ENCODE data around the gene HRH2. TPM values are rescaled to one million over a fixed set of nuclear protein-coding genes. Genes with fewer than 3 reads are reported as not detected.

HRH2 gene
- total RNA-seq (1 to 10 TPM; 4.0 to 4.2 TPM), polyA plus RNA-seq (1 to 10 TPM in 1 of 2 donors, under 1 TPM in 1; 0.63 to 5.2 TPM)

DNA sequence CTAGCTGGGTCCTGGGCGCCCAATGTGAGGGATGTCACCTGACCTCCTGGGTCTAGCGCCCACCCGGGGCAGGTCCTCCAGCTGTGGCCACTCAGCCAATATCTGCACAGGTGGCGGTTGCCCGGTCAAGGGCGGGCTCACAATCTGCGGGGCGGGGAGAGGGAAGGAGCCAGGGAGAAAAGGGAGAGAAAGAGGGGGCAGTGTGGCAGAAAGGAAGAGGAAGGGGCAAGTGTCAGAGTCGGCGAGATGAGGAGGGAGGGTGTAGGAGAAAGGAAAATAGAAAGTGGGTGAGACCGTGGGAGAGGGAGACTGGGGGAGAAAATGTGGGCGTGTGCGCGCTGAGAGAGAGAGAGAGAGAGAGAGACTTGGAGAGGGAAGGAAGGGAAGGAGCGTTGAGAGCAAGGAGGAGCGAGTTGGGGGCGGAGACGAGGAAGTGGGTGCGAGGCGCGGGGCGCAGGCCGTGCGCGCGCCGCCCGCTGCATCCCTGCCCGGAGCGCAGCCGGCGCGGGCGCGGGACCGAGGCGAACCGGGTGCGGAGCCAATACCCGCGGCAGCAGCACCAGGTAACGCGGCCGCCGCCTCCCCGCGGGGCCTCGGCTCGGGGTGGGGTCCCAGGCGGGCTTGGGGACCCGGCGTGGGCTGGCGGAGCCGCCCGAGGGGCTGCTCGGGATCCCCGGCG, at the start of gene HRH2:
Gene HRH2 (plus strand): TSS at position 479 of the 679 bp plus-strand sequence. CDS start 25,163 bp downstream, outside the sequence.
- DNase-seq = peak; percentile 33 to 47 (median 37)
- peak within 1 kb of the TSS; percentile 34 for H3K27ac ChIP-seq (ENCODE audit: low read depth, low read length)
- no peaks in the 10 kb centered on the region for H3K36me3 ChIP-seq (ENCODE audit: insufficient read depth, low read length)
- ChIA-PET POLR2A (ENCODE audit: partially characterized antibody) (interaction anchor here (1.8 kb wide), 1 partner anchor 124 kb away, joined by 3 read pairs; no protein-coding TSS in a partner anchor), CTCF (ENCODE audit: partially characterized antibody) (interaction anchor here (1.0 to 3.0 kb wide), 2 partner anchors 123 kb away, joined by 8 to 17 read pairs; no protein-coding TSS in a partner anchor)
- Mint-ChIP-seq H3K4me3 (peak within 1 kb of the TSS; percentile 91 to 97 (median 96)), H3K36me3 (peaks cover 13 to 16% of the 10 kb centered on the region in 2 donors), H3K27ac (peak within 1 kb of the TSS; percentile 61 to 95 (median 88)), H3K4me1 (peaks cover 65 to 94% (median 79%) of the 10 kb centered on the region in 4 donors), H3K27me3 (no peaks in the 10 kb centered on the region), H3K9me3 (peaks cover 0 to 2% (median 0%) of the 10 kb centered on the region in 8 donors)
- no peaks in the 10 kb centered on the region for H3K27me3 ChIP-seq (ENCODE audit: insufficient read depth, low read length)
- no peaks in the 10 kb centered on the region for H3K9me3 ChIP-seq (ENCODE audit: control insufficient read depth in 1 of 2, low read length in 2 of 2)
- peaks cover 74% of the 10 kb centered on the region for H3K4me1 ChIP-seq (ENCODE audit: insufficient read depth, low read length)
- H3K4me3 ChIP-seq (ENCODE audit: low read length in 2 of 2) = peak within 1 kb of the TSS; percentile 73 to 82
- intact Hi-C loops (cut with micrococcal nuclease) = loop anchor here (1.0 to 2.0 kb wide), 3 partner anchors 39 to 179 kb away; partner anchors contain the start of gene SFXN1

DNA sequence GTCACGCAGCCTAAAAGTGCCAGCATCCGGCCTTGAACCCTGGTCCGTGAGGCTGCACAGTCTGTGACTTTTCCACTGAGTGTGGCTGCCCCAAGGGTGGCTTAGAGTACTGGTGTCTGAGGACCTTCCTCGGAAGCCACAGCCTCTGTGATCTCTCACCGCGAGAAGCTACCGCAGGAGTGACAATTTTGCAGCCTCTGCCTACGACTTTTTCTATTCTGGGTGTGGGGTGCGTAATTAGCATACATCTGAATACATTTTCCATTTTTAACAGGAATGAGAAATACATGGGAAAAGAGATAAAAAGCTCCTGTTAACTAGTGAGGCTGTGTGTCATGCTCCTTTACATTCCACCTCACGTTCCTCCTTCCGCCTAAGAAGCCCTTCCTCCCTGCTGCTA, 48.3 kb upstream of the HRH2 start:
- Histone ChIP-seq H3K4me3 (ENCODE audit: low read length in 2 of 2) (no peak overlapping the region), H3K27ac (ENCODE audit: low read depth, low read length) (no peak overlapping the region), H3K36me3 (ENCODE audit: insufficient read depth, low read length) (no peaks in the 10 kb centered on the region), H3K9me3 (ENCODE audit: control insufficient read depth in 1 of 2, low read length in 2 of 2) (no peaks in the 10 kb centered on the region), H3K27me3 (ENCODE audit: insufficient read depth, low read length) (no peaks in the 10 kb centered on the region), H3K4me1 (ENCODE audit: insufficient read depth, low read length) (peaks cover 12% of the 10 kb centered on the region)
- peak overlapping the region in 3 of 8 donors; percentile 35 to 65 (median 43) for H3K4me3 Mint-ChIP-seq
- peak overlapping the region in 1 of 7 donors; percentile 65 for H3K27ac Mint-ChIP-seq
- H3K36me3 Mint-ChIP-seq = peaks cover 0 to 7% of the 10 kb centered on the region in 2 donors
- H3K27me3 Mint-ChIP-seq = peaks cover 5 to 8% of the 10 kb centered on the region in 2 donors
- peaks cover 0 to 11% (median 4%) of the 10 kb centered on the region in 8 donors for H3K9me3 Mint-ChIP-seq
- H3K4me1 Mint-ChIP-seq = peaks cover 6 to 18% (median 13%) of the 10 kb centered on the region in 4 donors
- ChIA-PET POLR2A (ENCODE audit: partially characterized antibody) (no interaction called here), CTCF (ENCODE audit: partially characterized antibody) (interaction anchor here (1.4 kb wide), 1 partner anchor 75 kb away, joined by 4 read pairs; no protein-coding TSS in a partner anchor)
- intact Hi-C loops (cut with micrococcal nuclease) = loop anchor here (10.0 kb wide), 1 partner anchor 55 kb away; no protein-coding TSS in a partner anchor
- DNase-seq = peak in 1 of 5 donors; percentile 4

GRCh38 chr5:175610381-175610780, 47.5 kb upstream of the HRH2 start:
- intact Hi-C loops (cut with micrococcal nuclease) = no loop called here
- POLR2A ChIA-PET (ENCODE audit: partially characterized antibody) = no interaction called here

GRCh38 chr5:175610898-175611297, 47.0 kb upstream of the HRH2 start:
- Mint-ChIP-seq H3K4me1 (peaks cover 11 to 21% (median 14%) of the 10 kb centered on the region in 4 donors), H3K27ac (peak overlapping the region in 1 of 7 donors; percentile 30), H3K9me3 (peaks cover 0 to 8% (median 3%) of the 10 kb centered on the region in 8 donors), H3K4me3 (no peak overlapping the region), H3K36me3 (peaks cover 0 to 5% of the 10 kb centered on the region in 2 donors), H3K27me3 (peaks cover 5% of the 10 kb centered on the region in 2 donors)
- Histone ChIP-seq H3K27me3 (ENCODE audit: insufficient read depth, low read length) (no peaks in the 10 kb centered on the region), H3K4me3 (ENCODE audit: low read length in 2 of 2) (no peak overlapping the region), H3K9me3 (ENCODE audit: control insufficient read depth in 1 of 2, low read length in 2 of 2) (no peaks in the 10 kb centered on the region), H3K27ac (ENCODE audit: low read depth, low read length) (no peak overlapping the region), H3K36me3 (ENCODE audit: insufficient read depth, low read length) (no peaks in the 10 kb centered on the region), H3K4me1 (ENCODE audit: insufficient read depth, low read length) (peaks cover 12% of the 10 kb centered on the region)
- CTCF ChIA-PET (ENCODE audit: partially characterized antibody) = no interaction called here
- intact Hi-C loops (cut with micrococcal nuclease) = no loop called here
- POLR2A ChIA-PET (ENCODE audit: partially characterized antibody) = no interaction called here
- no peak for DNase-seq

More at GRCh38 chr5:175610381-175610780, 47.5 kb upstream of the HRH2 start:
- peaks cover 5% of the 10 kb centered on the region in 2 donors for H3K27me3 Mint-ChIP-seq
- peaks cover 0 to 8% (median 4%) of the 10 kb centered on the region in 8 donors for H3K9me3 Mint-ChIP-seq
- Histone ChIP-seq H3K27ac (ENCODE audit: low read depth, low read length) (no peak overlapping the region), H3K4me3 (ENCODE audit: low read length in 2 of 2) (no peak overlapping the region), H3K9me3 (ENCODE audit: control insufficient read depth in 1 of 2, low read length in 2 of 2) (no peaks in the 10 kb centered on the region), H3K4me1 (ENCODE audit: insufficient read depth, low read length) (peaks cover 12% of the 10 kb centered on the region), H3K36me3 (ENCODE audit: insufficient read depth, low read length) (no peaks in the 10 kb centered on the region), H3K27me3 (ENCODE audit: insufficient read depth, low read length) (no peaks in the 10 kb centered on the region)
- CTCF ChIA-PET (ENCODE audit: partially characterized antibody) = no interaction called here
- peaks cover 0 to 5% of the 10 kb centered on the region in 2 donors for H3K36me3 Mint-ChIP-seq
- H3K4me3 Mint-ChIP-seq = no peak overlapping the region
- no peak for DNase-seq
- peak overlapping the region in 1 of 7 donors; percentile 59 for H3K27ac Mint-ChIP-seq
- peaks cover 8 to 18% (median 13%) of the 10 kb centered on the region in 4 donors for H3K4me1 Mint-ChIP-seq

DNA sequence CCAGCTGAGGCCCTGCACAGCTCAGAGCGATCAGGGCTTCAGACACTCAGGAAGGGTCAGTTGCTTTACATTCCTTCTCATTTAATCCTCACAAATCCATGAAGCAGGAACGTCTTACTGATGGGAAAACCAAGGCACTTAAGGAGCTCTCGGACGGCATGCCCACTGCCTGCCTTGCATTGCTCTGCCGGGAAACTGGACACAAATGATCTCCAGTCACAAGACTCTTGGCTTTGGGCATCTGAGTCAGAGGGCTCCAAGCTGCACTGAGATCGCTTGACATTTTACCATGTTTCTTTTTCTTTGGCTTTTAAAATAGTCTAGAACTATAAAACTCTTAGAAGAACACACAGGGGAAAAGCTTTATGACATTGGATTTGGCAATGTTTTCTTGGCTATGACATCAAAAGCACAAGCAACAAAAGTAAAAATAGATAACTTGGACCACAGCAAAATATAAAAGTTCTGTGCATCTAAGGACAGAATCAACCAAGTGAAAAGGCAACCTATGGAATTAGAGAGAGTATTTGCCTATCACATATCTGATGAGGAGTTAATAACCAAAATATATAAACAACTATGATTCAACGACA, 43.6 kb upstream of the HRH2 start:
- Mint-ChIP-seq H3K4me1 (peaks cover 11 to 16% (median 13%) of the 10 kb centered on the region in 4 donors), H3K27ac (no peak overlapping the region), H3K9me3 (peaks cover 0 to 8% (median 3%) of the 10 kb centered on the region in 8 donors), H3K36me3 (peaks cover 0 to 5% of the 10 kb centered on the region in 2 donors), H3K27me3 (peaks cover 5% of the 10 kb centered on the region in 2 donors), H3K4me3 (no peak overlapping the region)
- H3K4me3 ChIP-seq (ENCODE audit: low read length in 2 of 2) = no peak overlapping the region
- ChIA-PET CTCF (ENCODE audit: partially characterized antibody) (no interaction called here), POLR2A (ENCODE audit: partially characterized antibody) (no interaction called here)
- intact Hi-C loops (cut with micrococcal nuclease) = no loop called here
- H3K27ac ChIP-seq (ENCODE audit: low read depth, low read length) = no peak overlapping the region
- DNase-seq = no peak
- H3K9me3 ChIP-seq (ENCODE audit: control insufficient read depth in 1 of 2, low read length in 2 of 2) = no peaks in the 10 kb centered on the region
- no peaks in the 10 kb centered on the region for H3K27me3 ChIP-seq (ENCODE audit: insufficient read depth, low read length)
- no peaks in the 10 kb centered on the region for H3K36me3 ChIP-seq (ENCODE audit: insufficient read depth, low read length)
- H3K4me1 ChIP-seq (ENCODE audit: insufficient read depth, low read length) = peaks cover 9% of the 10 kb centered on the region

- H3K27ac ChIP-seq (ENCODE audit: low read depth, low read length) = no peak overlapping the region
- peaks cover 4% of the 10 kb centered on the region for H3K4me1 ChIP-seq (ENCODE audit: insufficient read depth, low read length)
- H3K27ac Mint-ChIP-seq = no peak overlapping the region
- H3K36me3 Mint-ChIP-seq = peaks cover 0 to 5% of the 10 kb centered on the region in 2 donors
- H3K4me3 ChIP-seq (ENCODE audit: low read length in 2 of 2) = no peak overlapping the region
- CTCF ChIA-PET (ENCODE audit: partially characterized antibody) = no interaction called here
- no peaks in the 10 kb centered on the region for H3K27me3 ChIP-seq (ENCODE audit: insufficient read depth, low read length)
- H3K9me3 Mint-ChIP-seq = peaks cover 0 to 8% (median 3%) of the 10 kb centered on the region in 8 donors
- intact Hi-C loops (cut with micrococcal nuclease) = no loop called here
- DNase-seq = no peak
- peaks cover 6 to 11% (median 8%) of the 10 kb centered on the region in 4 donors for H3K4me1 Mint-ChIP-seq
- peaks cover 5% of the 10 kb centered on the region in 2 donors for H3K27me3 Mint-ChIP-seq
- POLR2A ChIA-PET (ENCODE audit: partially characterized antibody) = interaction anchor here (0.8 kb wide), 1 partner anchor 11 kb away, joined by 3 read pairs; no protein-coding TSS in a partner anchor
- H3K36me3 ChIP-seq (ENCODE audit: insufficient read depth, low read length) = no peaks in the 10 kb centered on the region
- no peak overlapping the region for H3K4me3 Mint-ChIP-seq
- H3K9me3 ChIP-seq (ENCODE audit: control insufficient read depth in 1 of 2, low read length in 2 of 2) = no peaks in the 10 kb centered on the region
Measured at GRCh38 chr5:175614861-175615260, 43.0 kb upstream of the HRH2 start.

GRCh38 chr5:175616083-175616482, 41.8 kb upstream of the HRH2 start:
- Histone ChIP-seq H3K36me3 (ENCODE audit: insufficient read depth, low read length) (no peaks in the 10 kb centered on the region), H3K9me3 (ENCODE audit: control insufficient read depth in 1 of 2, low read length in 2 of 2) (no peaks in the 10 kb centered on the region), H3K4me1 (ENCODE audit: insufficient read depth, low read length) (no peaks in the 10 kb centered on the region), H3K27me3 (ENCODE audit: insufficient read depth, low read length) (no peaks in the 10 kb centered on the region), H3K27ac (ENCODE audit: low read depth, low read length) (no peak overlapping the region), H3K4me3 (ENCODE audit: low read length in 2 of 2) (no peak overlapping the region)
- Mint-ChIP-seq H3K27ac (no peak overlapping the region), H3K36me3 (peaks cover 0 to 5% of the 10 kb centered on the region in 2 donors), H3K9me3 (peaks cover 0 to 8% (median 3%) of the 10 kb centered on the region in 8 donors), H3K27me3 (peaks cover 1 to 3% of the 10 kb centered on the region in 2 donors), H3K4me3 (no peak overlapping the region), H3K4me1 (peaks cover 0 to 8% (median 5%) of the 10 kb centered on the region in 4 donors)
- POLR2A ChIA-PET (ENCODE audit: partially characterized antibody) = interaction anchor here (0.6 kb wide), 1 partner anchor 1720 kb away, joined by 3 read pairs; no protein-coding TSS in a partner anchor
- intact Hi-C loops (cut with micrococcal nuclease) = no loop called here
- CTCF ChIA-PET (ENCODE audit: partially characterized antibody) = no interaction called here
- DNase-seq = no peak
